Kidney tubule cell (primary cell): ENCODE data around the gene AXL.

Experiments
- DNase-seq: peaks from one replicate; pipeline ENCODE4 v3.0.0-alpha.2; 2018; ENCODE audit warnings: low spot score

Gene AXL

GRCh38 chr19:41206926-41207750 is 11.9 kb upstream of the AXL start:
- DNase-seq: no peak

DNA sequence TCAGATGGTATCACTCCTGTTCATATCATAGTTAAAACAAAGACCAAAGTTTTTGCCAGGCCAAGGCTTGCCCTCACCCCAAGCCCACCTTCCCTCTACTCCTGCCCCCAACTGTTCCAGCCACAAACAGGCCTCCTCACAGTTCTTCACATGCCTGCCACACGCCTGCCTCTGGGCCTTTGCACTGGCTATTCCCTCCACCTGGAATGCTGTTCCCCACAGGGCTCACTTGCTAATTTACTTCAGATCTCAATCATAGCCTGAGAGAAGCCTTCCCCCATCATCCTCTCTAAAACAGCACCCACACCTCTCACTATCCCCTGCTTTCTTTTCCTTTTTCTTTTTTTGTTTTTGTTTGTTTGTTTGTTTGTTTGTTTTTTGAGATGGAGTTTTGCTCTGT is 4.9 kb upstream of the AXL start:
- DNase-seq: no peak

DNA sequence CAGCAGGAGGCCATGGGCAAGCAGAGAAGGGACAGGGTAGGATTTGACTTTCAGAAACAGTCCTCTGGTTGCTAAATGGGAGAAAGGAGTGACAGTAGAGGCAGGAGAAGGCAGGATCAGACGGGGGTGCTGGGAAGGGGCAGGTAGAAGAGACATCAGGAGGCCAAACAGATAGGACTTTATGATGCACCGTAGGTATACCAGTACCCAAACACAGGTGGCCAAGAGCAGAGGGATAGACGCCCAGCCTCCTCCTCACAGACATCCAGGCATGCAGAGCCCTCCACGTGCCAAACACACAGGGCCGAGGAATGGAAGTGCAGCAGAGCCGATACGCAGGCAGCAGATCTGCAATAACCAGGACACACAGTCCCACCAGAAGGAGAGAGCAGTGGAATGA is 1.3 kb upstream of the AXL start:
- DNase-seq: no peak

DNA sequence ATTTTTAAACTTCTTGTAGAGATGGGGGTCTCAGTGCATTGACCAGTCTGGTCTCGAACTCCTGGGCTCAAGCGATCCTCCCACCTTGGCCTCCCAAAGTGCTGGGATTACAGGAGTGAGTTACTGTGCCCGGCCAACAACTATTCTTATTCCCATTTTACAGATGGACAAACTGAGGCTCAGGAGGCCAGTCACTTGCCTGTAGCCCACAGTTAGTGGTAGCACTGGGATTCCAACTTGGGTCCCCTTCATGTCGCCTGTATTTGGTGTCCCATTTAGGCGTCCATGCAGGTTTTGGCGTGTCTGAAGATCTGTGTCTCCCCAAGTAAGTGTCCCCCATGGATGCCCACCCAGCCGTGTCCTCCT is 791 bp upstream of the AXL start:
- DNase-seq: no peak

- peak; percentile 22 for DNase-seq
Observed at GRCh38 chr19:41219924-41220567, 1.0 kb downstream of the AXL start.

DNA sequence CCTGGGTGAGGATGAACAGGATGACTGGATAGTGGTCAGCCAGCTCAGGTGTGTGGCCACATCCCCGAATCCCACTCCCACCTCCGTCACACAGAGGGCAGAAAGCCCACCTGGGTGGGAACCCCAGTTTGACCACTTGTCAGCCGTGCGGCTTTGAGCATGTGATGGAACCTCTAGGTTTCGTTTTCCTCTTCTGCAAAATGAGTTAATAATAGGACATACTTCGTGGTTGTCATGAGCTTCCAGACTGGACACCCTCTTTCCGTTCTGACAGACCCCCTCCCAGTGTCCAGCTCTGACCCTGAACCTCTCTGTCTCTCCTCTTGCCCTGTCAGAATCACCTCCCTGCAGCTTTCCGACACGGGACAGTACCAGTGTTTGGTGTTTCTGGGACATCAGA is 1.8 kb downstream of the AXL start:
- no peak for DNase-seq

- DNase-seq: no peak
Observed at GRCh38 chr19:41221514-41222205, 2.6 kb downstream of the AXL start.

- no peak for DNase-seq
Observed at GRCh38 chr19:41222240-41222639, 3.2 kb downstream of the AXL start.

DNA sequence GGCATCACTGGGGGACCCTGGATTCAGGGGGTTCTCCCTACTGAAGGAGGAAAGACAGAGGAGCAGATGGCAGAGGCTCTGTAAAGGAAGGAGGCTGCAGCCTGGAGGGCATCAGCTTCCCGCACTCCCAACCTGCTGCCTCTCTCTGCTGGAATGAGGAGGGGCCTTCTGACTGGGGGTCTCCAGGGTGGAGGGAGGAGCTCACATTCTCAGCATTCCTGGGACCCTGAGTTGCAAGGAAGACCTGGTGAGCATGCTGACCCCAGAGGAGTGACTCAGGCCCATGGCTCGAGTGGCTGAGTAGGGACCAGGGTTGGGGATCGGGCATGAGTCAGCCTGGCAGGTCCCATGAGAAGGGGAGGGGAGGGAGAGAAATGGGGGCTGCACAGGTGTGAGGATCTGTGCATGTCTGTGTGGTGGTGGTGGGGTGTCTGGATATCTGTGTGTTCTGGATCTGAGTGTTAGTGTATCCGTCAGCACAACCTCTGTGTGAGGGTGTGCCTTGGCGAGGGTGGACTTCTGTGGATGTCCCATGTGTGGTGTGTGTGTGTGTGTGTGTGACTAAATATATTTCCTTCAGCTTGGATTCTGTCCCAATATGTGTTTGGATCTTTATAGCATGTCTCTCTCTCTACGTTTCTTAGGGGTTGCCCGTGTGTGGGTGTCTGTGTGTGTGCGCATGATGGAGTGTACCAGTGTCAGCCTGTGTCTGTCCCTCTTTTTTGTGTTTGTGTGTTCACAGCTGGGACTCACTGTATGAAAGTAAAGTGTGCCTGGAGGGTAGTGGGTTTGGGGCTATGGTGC is 4.6 kb downstream of the AXL start:
- DNase-seq: peak; percentile 96

DNA sequence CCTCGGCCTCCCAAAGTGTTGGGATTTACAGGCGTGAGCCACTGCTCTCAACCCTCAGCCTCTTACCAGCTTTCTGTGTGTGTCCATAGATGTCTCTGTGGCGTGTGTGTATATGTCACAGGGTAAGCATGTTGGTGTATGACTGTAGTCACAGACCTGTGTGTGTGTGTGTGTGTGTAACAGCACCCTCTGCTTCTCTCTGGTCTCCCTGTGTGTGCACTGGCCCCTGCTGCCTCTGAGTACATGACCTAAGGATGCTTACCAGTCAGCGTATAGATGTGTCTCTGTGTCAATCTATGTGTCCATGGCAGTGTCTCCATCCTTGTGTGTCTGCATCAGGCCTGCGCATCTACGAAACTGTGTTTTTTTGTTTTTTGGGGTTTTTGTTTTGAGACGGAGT is 5.6 kb downstream of the AXL start:
- no peak for DNase-seq

DNA sequence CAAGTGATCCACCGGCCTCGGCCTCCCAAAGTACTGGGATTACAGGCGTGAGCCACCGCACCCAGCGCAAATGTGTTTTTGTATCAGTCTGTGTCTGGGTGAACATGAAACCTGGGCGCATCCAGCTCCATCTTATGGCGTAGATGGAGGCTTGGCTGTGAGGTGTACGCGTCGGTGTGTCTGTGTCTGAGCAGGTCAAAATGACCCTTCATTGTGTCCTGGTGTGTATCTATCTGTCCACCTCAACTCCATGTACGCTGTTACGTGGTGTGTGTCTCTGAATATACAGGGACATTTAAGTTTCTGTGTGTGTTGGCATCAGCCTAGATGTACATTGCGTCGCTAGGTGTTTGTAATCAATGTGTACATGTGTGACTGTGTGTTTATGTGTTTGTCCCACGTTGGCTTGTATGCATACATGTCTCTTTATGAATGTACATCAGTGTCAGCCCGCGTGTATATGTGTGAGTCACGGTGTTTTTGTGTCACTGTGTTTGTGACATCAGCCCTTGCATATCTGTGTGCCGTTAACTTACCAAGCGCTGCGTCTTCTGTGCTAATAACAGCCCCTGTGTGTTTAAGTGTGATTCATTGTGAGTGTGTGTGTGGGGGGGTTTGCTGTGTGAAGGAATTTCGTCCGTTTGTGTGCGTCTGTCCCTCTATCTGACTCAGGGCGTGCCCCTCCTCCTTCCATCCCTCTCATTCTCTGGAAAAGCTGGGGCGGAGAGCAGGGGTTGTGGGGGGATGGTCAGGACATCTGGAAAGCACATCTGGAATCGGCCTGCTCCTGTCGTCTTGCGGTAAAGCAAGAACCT is 6.4 kb downstream of the AXL start:
- peak; percentile 99 for DNase-seq

GRCh38 chr19:41226053-41226873 is 7.2 kb downstream of the AXL start:
- DNase-seq: peak; percentile 94

DNA sequence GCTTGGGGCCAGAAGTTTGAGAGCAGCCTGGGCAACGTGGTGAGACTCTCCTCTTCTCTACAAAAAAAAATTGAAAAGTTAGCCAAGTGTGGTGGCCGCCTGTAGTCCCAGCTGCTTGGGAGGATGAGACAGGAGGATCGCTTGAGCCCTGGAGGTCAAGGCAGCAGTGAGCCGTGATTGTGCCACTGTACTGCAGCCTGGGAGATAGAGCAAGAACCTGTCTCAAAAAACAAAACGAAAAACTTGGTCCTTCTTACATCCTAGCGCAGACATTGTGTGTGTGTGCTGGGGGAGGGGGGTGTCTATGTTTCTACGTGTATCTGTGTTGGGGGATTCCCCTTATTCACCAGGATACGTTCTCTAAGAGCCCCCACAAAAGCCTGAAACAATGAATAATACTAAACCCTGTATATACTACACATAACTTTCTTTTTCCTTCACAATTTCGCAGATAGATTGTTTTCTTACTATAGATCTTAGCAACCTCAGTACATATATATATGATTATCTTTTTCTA is 7.9 kb downstream of the AXL start:
- peak; percentile 29 for DNase-seq

- no peak for DNase-seq
Observed at GRCh38 chr19:41228486-41228885, 9.5 kb downstream of the AXL start.

GRCh38 chr19:41229338-41229737 is 10.3 kb downstream of the AXL start:
- DNase-seq: peak; percentile 69

DNA sequence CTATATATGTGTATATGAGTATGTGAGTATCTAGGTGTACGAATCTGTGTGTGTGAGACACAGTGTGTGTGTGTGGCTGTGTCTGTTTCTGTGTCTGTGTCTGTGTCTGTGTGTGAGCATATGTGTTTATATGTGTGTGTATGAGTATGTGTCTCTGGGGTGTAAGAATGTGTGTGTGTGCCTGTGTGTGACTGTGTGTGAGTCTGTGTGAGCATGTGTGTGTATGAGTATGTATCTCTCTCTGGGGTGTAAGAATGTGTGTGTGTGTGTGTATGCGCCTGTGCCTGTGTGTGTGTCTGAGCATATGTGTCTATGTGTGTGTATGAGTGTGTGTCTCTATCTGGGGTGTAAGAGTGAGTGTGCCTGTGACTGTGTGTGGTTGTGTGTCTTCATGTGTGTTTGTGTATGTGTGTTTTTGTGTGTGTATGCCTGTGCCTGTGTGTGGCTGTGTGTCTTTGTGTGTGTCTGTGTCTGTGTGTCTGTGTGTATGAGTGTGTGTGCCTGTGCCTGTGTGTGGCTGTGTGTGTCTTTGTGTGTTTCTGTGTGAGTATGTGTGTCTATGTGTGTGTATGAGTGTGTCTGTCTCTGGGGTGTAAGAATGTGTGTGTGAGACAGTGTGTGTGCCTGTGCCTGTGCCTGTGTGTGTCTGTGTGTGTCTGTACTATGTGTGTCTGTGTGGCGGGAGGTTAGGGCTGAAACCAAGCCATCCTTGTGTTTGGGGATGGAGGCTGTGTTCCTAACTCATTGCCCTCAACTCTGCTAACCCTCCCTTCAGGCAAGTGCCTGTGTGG is 11.2 kb downstream of the AXL start:
- DNase-seq: no peak

GRCh38 chr19:41232686-41233085 is 13.7 kb downstream of the AXL start:
- DNase-seq: no peak

GRCh38 chr19:41233748-41234240 is 14.8 kb downstream of the AXL start:
- DNase-seq: no peak

DNA sequence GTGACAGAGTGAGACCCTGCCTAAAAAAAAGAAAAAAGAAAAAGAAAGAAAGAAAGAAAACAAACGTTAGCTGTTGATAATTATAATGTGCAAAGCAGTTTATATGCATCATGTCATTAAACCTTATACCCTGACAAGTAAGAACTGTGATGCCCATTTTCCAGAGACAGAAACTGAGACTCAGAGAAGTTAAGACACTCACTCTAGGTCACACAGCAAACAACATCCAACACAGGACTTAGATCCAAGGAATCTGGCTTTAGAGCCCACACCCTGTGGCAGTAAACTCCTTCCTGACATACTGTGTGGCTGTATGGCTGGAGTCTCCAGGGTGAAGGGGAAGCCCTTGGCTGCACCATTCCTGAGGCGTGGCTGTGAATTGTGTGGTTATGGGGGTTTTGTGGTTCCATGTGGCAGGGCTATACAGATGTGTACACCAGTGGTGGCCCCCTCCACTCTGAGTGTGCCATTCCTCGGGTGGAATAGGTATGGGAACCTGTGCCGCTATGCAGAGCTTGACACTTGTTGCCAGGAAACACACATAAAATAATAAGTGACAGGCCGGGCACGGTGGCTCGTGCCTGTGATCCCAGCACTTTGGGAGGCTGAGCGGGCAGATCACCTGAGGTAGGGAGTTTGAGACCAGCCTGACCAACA is 15.6 kb downstream of the AXL start:
- no peak for DNase-seq
